PC-9 (cell line): ENCODE measurements around the gene CFL1. TPM values are rescaled to one million over a fixed set of nuclear protein-coding genes. Genes with fewer than 3 reads are reported as not detected.

ENCODE experiments used
- BruUV-seq: library from RNA; stranded (reverse); fragments of 400-500 nt; replicated peaks from 2 replicates; lab custom pipeline; 2021; lab: Mats Ljungman, UMichigan
- CTCF ChIA-PET: fragments of 300-600 bp; sonication (Branson Sonifier 250); formaldehyde crosslinking; loops from one replicate; lab custom pipeline; 2022; ENCODE audit warnings: antibody characterized with exemption; lab: Charles Lee
- POLR2A ChIA-PET: fragments of 300-600 bp; sonication (Branson Sonifier 250); formaldehyde crosslinking; loops from one replicate; lab custom pipeline; 2022; ENCODE audit warnings: antibody characterized with exemption; ENCODE audit not compliant: unreplicated experiment; lab: Charles Lee
- DNase-seq, 2 experiments: peaks; one replicate each; pipeline versions ENCODE4 v3.0.0 to v3.0.0-alpha.2; 2015 to 2022; ENCODE audit warnings: mixed read lengths in 1 of 2
- H2AFZ ChIP-seq: fragments of 200-600 bp; sonication (generic); 2 replicates; pipeline ENCODE4 v1.8.1; 2017; ENCODE audit warnings: antibody characterized with exemption
- H3F3A ChIP-seq: fragments of 200-600 bp; sonication (generic); 2 replicates; pipeline ENCODE4 v1.8.1; 2017; ENCODE audit warnings: antibody characterized with exemption, mild to moderate bottlenecking, low read depth; ENCODE audit not compliant: insufficient read depth
- H3K27ac ChIP-seq: fragments of 200-600 bp; sonication (generic); 2 replicates; pipeline ENCODE4 v1.6.1; 2016; ENCODE audit warnings: mixed run types
- H3K27me3 ChIP-seq: fragments of 200-600 bp; sonication (generic); 2 replicates; pipeline ENCODE4 v1.6.1; 2016; ENCODE audit warnings: low read depth, mixed run types; ENCODE audit not compliant: insufficient read depth
- H3K36me3 ChIP-seq: fragments of 200-600 bp; sonication (generic); 2 replicates; pipeline ENCODE4 v1.6.1; 2016; ENCODE audit warnings: low read depth, mixed run types
- H3K4me1 ChIP-seq: fragments of 200-600 bp; sonication (generic); replicated peaks from 2 replicates; pipeline ENCODE4 v1.6.1; 2016; ENCODE audit warnings: mixed run types; ENCODE audit not compliant: insufficient read depth
- H3K4me2 ChIP-seq: fragments of 200-600 bp; sonication (generic); 2 replicates; pipeline ENCODE4 v1.6.1; 2017; ENCODE audit warnings: mixed run types
- H3K4me3 ChIP-seq: fragments of 200-600 bp; sonication (generic); 2 replicates; pipeline ENCODE4 v1.6.1; 2016; ENCODE audit warnings: mixed run types
- H3K79me2 ChIP-seq: fragments of 200-600 bp; sonication (generic); 2 replicates; pipeline ENCODE4 v1.6.1; 2017; ENCODE audit warnings: low read depth, mixed run types
- H3K9me2 ChIP-seq: fragments of 200-600 bp; sonication (generic); 2 replicates; pipeline ENCODE4 v1.8.1; 2017; ENCODE audit warnings: mild to moderate bottlenecking; ENCODE audit not compliant: insufficient read depth
- H3K9me3 ChIP-seq: fragments of 200-600 bp; sonication (generic); 2 replicates; pipeline ENCODE4 v1.8.1; 2016; ENCODE audit warnings: low read depth; ENCODE audit not compliant: insufficient read depth
- H4K20me1 ChIP-seq: fragments of 200-600 bp; sonication (generic); 2 replicates; pipeline ENCODE4 v1.8.1; 2017; ENCODE audit not compliant: insufficient read depth
- EZH2 ChIP-seq: fragments of 200-600 bp; sonication (generic); IDR thresholded peaks from 2 replicates; pipeline ENCODE4 v1.8.0; 2017; ENCODE audit warnings: antibody characterized with exemption, low read depth
- intact Hi-C: fragments of 100-400 bp; cut with micrococcal nuclease; formaldehyde crosslinking; loops from one replicate; pipeline ENCODE4 v1.10.0; 2022; ENCODE audit not compliant: unreplicated experiment
- total RNA-seq: library from RNA; stranded (reverse); gene quantifications from 2 replicates; pipeline ENCODE4 v1.2.3, GENCODE V29; 2021
- TF ChIP-seq, protein P1 (sequence below): fragments of 200-600 bp; sonication (generic); conservative IDR thresholded peaks from 2 replicates; pipeline ENCODE4 v1.6.1; 2017; ENCODE audit warnings: mixed run types, antibody characterized with exemption, mild to moderate bottlenecking, moderate library complexity

Gene CFL1
- total RNA-seq, 1 experiment from 2014 or later = 1,798 TPM

DNA sequence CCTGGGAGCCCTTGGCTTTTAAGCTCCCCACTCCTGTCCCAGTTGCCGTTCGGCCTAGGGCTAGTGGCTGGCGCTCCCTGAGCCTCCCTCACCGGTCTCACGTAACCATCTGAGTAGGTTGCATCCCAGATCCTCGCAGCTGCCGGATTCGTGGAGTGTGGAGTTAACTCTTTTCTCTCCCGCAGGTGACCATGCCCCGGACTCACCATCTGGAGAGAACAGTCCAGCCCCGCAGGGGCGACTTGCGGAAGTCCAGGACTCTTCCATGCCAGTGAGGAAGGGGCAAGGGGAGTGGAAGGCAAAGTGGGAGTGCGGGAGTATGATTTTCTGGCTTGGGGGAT is 3.2 kb upstream of the CFL1 start:
- no peaks in the 10 kb centered on the region for H3K9me2 ChIP-seq
- intact Hi-C loops = no loop called here
- H4K20me1 ChIP-seq = peaks cover 14% of the 10 kb centered on the region
- BruUV-seq = no TSS peak
- TF ChIP-seq, protein P1, sequence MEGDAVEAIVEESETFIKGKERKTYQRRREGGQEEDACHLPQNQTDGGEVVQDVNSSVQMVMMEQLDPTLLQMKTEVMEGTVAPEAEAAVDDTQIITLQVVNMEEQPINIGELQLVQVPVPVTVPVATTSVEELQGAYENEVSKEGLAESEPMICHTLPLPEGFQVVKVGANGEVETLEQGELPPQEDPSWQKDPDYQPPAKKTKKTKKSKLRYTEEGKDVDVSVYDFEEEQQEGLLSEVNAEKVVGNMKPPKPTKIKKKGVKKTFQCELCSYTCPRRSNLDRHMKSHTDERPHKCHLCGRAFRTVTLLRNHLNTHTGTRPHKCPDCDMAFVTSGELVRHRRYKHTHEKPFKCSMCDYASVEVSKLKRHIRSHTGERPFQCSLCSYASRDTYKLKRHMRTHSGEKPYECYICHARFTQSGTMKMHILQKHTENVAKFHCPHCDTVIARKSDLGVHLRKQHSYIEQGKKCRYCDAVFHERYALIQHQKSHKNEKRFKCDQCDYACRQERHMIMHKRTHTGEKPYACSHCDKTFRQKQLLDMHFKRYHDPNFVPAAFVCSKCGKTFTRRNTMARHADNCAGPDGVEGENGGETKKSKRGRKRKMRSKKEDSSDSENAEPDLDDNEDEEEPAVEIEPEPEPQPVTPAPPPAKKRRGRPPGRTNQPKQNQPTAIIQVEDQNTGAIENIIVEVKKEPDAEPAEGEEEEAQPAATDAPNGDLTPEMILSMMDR = no peak
- no peak for TF ChIP-seq EZH2
- POLR2A ChIA-PET = interaction anchor here (0.6 kb wide), 2 partner anchors 10 to 52 kb away, joined by 3 to 10 read pairs; no protein-coding TSS in a partner anchor
- peak in 1 of 2 experiments; percentile 34 for DNase-seq
- H3K4me2 ChIP-seq = peak overlapping the region; percentile 88
- H3K9me3 ChIP-seq = no peaks in the 10 kb centered on the region
- H3K79me2 ChIP-seq = peaks cover 42% of the 10 kb centered on the region
- H3K4me1 ChIP-seq = peaks cover 16% of the 10 kb centered on the region
- peaks cover 36% of the 10 kb centered on the region for H3F3A ChIP-seq
- peaks cover 30% of the 10 kb centered on the region for H3K36me3 ChIP-seq
- H3K4me3 ChIP-seq = peak overlapping the region; percentile 96
- no peaks in the 10 kb centered on the region for H3K27me3 ChIP-seq
- CTCF ChIA-PET = interaction anchor here (0.6 to 2.4 kb wide), 4 partner anchors 11 to 149 kb away, joined by 3 to 24 read pairs (median 4); partner anchors contain the start of genes FIBP and KAT5
- H2AFZ ChIP-seq = peak overlapping the region; percentile 92
- H3K27ac ChIP-seq = peak overlapping the region; percentile 79

DNA sequence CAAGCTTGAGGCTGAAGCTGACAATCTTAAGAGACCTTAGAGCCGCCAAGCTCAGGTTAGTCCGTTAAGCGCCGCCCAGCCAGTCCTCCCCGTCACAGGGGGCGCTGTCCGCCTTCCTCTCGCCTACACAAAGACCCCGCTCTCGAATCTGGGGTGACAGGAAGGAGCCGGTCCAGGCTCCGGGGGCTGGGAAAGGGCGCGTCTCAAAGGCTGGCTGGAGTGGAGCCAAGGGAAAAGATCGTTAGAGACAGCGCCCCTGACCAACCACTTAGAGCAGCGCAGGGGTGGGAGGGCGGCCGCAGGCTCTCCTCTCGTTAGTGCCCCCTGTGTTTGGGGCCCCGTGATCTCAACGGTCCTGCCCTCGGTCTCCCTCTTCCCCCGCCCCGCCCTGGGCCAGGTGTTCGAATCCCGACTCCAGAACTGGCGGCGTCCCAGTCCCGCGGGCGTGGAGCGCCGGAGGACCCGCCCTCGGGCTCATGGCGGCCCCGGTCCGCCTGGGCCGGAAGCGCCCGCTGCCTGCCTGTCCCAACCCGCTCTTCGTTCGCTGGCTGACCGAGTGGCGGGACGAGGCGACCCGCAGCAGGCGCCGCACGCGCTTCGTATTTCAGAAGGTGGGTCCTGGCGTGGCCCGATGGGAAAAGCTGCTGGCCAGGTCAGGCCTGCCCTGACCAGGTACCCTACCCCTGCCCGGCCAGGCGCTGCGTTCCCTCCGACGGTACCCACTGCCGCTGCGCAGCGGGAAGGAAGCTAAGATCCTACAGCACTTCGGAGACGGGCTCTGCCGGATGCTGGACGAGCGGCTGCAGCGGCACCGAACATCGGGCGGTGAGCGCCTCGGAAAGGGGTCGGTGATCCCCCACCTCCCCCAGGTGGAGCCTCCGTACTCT is 2.5 kb upstream of the CFL1 start, which contains the start of gene MUS81:
Gene MUS81 (plus strand): TSS at position 156 of the 887 bp plus-strand sequence. CDS start 321 bp downstream, at position 477.
- intact Hi-C loops = no loop called here
- Histone ChIP-seq H3K27ac (peak within 1 kb of the TSS; percentile 79), H3K4me3 (peak within 1 kb of the TSS; percentile 96), H3K9me3 (no peaks in the 10 kb centered on the region), H2AFZ (peak within 1 kb of the TSS; percentile 92), H3K36me3 (peaks cover 36% of the 10 kb centered on the region), H3K4me1 (peaks cover 21% of the 10 kb centered on the region), H3K79me2 (peaks cover 48% of the 10 kb centered on the region), H4K20me1 (peaks cover 20% of the 10 kb centered on the region), H3K27me3 (no peaks in the 10 kb centered on the region), H3K4me2 (peak within 1 kb of the TSS; percentile 88), H3F3A (peaks cover 38% of the 10 kb centered on the region), H3K9me2 (no peaks in the 10 kb centered on the region)
- TF ChIP-seq, protein P1 = peak; percentile 99
- TF ChIP-seq EZH2 = no peak
- DNase-seq = peak; percentile 95 to 99
- ChIA-PET CTCF (interaction anchor here (0.6 to 2.4 kb wide), 9 partner anchors 12 to 149 kb away, joined by 3 to 24 read pairs (median 4); partner anchors contain the start of genes BANF1, CCDC85B, FIBP and KAT5), POLR2A (interaction anchor here (0.5 to 1.9 kb wide), 11 partner anchors 11 to 353 kb away, joined by 3 to 29 read pairs (median 6); partner anchors contain the start of genes CCDC85B and FIBP)
- no TSS peak for BruUV-seq

DNA sequence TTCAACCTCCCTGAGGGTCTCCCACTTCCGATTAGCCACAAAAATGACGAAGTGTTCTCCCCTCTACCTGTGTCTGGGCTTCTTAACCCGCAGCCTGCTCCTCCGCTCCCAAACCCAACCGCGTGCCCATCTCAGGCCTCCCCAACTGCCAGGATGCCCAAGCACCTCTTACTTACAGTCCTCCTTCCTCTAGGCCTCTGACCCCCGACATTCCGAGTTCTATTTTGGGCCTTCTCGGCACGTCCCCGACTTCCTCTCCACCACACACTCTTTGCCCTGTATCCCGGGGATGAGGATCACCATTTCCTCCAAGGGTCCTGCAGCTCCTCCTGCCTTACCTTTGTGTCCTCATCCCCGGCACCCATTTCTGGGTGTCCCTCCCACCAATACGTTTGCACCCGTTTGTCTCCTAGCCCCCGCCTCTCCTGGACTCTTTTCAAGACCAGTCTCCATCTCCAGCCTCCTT is 1.9 kb upstream of the CFL1 start:
- Histone ChIP-seq H4K20me1 (peaks cover 26% of the 10 kb centered on the region), H3K9me3 (no peaks in the 10 kb centered on the region), H3K4me1 (peaks cover 21% of the 10 kb centered on the region), H3K9me2 (no peaks in the 10 kb centered on the region), H3K36me3 (peaks cover 35% of the 10 kb centered on the region), H3K4me2 (peak overlapping the region; percentile 88), H3K4me3 (peak overlapping the region; percentile 96), H3F3A (peaks cover 45% of the 10 kb centered on the region), H3K27ac (peak overlapping the region; percentile 79), H3K79me2 (peaks cover 55% of the 10 kb centered on the region), H2AFZ (peak overlapping the region; percentile 92), H3K27me3 (no peaks in the 10 kb centered on the region)
- POLR2A ChIA-PET = interaction anchor here (0.5 to 1.9 kb wide), 21 partner anchors 25 to 1926 kb away, joined by 3 to 29 read pairs (median 4); partner anchors contain the start of genes CCDC85B, FIBP, KAT5 and PCNX3
- intact Hi-C loops = loop anchor here (1.0 to 2.0 kb wide), 4 partner anchors 28 to 245 kb away; partner anchors contain the start of genes FIBP, MAP3K11, OVOL1 and PCNX3
- DNase-seq = no peak
- CTCF ChIA-PET = interaction anchor here (0.7 to 2.4 kb wide), 7 partner anchors 25 to 163 kb away, joined by 3 to 24 read pairs (median 5); partner anchors contain the start of genes BANF1, CCDC85B and FIBP
- TSS peak; percentile 62 for BruUV-seq
- TF ChIP-seq, protein P1 = no peak
- TF ChIP-seq EZH2 = no peak
